8988T (cell line): ENCODE results near the gene TRAP1.
"Not testable (repeated sequence)": the region's sequence is repeated elsewhere in the genome, so short reads cannot be mapped to it uniquely, and the experiment has no call there.

Experiments
- DNase-seq: peaks from one replicate; pipeline ENCODE4 v3.0.0; 2011

The TRAP1 gene

DNA sequence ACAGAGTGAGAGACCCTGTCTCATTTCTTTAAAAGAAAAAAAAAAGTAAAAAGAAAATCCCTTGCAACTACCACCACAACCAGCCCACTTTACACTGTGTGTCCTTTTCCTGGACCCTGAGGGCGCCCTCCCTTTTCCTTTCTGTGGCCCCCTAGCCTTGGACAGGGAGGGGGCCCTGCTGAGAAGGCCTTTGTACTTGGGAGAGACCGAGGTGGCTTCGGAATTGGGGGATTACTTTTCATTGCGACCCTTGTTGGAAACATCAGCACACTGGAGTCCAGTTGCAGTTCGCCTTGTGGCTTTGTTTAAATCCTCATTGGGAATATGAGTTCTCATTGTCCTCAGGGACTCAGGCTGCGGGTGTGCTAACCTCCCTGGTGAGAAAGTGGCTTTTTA, 72.2 kb downstream of the TRAP1 start:
- no peak for DNase-seq

DNA sequence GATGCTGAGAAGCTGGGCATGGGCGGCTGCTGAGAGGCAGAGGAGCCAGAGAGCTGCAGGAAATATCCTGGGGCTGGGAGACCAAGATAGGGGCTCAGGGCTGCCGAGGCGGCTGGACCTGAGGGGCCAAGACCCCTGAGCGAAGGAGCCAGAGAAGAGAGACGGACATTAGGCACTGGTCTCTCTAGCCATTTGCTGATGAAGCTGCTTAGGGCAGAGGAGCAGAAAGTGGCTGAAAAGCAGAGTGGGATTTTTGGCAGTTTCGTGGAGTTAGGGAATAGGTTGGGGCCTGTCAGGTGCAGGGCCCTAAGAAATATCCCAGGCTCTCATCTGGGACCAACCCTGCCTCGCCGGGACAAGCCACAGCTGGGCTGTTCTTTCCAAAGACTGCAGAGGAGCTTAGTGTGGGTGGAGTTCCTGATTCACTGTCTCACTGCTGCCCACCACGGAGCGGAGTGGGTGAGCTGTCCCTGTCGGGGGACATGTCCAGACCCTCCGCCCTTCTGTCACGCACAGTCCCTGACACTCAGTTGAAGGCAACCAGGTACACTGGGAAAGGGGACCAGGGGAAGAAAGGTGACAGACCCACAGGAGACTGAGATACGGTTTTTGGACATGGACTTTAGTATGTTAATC, 74.1 kb downstream of the TRAP1 start:
- DNase-seq: no peak

DNA sequence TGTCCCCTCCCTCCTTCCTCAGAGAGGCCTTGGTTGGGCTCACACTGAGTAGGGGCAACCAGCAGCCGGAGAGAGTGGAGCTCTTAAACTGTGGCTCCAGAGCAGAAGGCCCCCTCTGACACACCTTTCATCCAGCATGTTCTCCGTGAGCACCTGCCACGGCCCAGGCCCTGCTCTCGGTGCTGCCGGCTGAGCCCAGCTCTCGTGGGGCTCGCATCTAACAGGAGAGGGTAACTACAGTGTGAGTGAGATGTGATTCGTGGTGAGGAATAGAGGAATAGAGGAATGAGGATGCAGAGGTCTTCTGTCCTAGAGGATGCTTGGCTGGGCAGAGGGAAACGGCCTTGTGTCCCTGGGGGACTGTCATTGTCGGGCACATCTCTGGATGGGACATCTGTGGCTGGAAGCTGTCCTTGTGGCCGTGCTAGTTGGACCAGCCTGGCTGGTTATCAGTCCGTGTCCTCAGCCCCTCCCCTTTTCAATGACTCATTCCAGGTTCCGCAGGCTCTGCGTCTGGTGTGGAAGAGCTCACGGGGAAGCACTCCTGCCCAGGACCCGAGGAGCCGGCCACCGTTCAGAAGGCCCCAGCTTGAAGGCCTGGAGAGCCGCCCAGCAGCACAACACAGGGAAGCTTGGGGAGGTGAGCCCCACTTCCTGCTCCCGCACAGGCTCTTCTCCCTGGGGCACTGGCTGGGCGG, 74.8 kb downstream of the TRAP1 start:
- DNase-seq: no peak

DNA sequence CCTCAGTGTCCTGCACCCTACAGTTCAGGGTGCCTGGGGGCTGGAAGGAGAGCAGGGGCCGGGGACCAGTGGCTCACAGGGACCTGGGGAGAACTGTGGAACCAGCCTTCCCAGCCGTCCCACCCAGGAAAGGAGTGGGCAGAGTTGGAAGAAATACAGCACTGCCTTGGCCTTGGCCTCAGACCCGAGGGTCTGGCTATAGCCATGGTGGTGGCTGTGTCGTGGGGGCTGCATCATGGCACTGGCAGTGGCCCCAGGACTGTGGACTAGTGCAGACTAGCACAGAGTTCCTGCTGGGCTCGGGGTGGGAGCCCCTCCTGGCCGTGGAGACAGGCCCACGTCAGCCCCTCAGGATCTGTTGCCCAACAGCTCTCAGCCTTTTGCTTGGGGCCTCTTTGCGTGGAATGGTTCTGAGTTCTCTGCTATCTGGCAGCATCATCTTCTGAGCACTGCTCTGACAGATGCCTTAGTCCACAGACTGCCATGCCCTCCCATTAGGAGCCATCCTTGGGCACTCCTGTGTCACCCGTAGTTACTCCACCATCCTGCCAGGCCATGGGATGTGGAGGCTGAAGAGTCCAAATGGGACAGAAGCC, 75.4 kb downstream of the TRAP1 start:
- DNase-seq: no peak

DNA sequence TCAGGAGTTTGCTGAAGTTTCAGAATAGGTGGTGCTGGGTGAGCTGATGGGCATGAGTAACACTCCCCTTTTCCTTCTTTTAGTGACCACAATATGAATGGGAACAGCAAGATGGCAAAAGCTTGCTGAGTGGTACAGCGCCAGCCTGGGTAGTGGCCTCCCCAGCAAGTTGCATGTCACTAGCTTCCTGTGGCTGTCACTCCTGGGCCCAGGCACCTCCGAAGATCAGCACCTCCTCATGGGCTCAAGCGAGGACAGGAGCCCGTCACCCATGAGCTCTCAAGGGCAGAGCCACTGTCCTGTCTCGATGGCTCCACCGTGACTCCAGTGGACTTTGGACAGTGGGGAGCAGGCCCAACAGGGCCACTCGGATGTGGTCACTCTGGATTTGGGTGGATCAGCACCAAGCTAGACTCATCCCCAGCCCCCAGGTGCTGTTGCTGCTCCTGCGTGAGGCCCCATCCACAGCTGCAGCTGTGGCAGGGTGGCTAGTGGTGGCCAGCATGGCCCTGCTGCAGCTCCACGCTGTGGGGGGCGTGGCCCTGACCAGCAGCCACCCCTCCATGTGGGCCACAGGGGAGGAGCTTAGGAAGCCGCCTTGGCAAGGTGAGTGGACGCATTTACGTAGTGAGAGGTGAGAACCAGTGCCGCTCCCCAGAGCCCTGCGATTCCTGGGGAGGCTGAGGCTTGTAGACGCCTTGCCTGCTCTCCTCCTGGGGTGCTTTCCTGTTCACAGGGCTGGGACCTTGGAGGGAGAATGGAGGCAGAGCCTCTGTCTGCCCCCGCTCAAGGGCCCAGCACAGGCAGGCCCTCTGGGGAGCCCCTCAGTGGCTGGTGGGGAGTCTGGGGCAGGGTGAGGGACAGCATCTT, 76.5 kb downstream of the TRAP1 start:
- no peak for DNase-seq

DNA sequence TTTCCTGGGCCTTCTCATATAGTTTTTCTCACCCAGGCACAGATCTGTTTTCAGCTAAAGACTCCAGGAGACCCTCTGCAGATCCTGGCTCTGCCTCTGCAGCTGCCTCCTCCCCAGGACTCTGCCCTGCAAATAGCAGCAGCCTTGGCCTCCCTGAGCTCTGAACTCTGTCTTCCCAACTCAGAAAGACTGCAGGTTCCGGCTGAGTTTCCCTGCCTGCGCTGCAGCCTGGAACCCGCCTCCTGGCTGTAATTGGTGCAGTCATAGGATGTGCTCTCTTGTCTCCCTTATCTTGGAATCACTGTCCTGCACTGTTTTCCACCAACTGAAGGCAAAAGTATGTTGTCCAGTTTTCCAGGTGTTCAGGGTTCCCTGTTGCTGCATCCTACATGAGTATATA, 77.1 kb downstream of the TRAP1 start:
- no peak for DNase-seq

DNA sequence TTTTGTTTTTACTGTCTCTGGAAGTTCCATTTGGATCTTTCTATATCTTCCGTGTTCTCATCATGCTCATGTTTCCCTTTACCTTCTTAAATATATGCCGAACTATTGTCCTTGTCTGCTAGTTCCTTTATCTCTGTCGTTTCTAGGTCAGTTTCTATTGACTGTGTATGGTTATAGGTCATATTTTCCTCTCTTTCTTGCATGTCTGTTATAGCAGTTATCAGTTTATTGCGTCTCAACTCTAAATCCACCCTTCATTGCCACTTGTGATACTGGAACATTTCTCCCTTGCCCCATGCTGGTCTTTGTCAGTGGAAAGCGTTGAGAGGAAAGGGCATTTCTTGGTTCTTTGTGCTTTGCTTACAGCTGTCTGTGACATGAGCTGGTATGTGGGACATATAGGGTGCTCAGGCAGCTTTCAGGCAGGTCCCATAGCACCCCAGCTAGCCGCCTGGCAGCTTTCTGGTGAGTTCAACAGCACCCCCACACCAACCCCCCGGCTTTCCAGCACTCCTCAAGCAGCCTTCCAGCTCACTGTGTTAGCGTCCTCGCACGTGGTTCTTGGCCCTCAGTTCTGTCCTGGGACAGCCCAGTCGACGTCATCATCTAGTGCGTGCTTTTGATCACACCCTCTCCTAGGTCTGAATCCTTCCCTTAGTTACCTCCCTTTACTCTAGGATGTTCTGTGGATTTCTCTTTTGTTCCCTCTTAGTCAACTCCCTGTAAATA, 78.2 kb downstream of the TRAP1 start:
- no peak for DNase-seq

DNA sequence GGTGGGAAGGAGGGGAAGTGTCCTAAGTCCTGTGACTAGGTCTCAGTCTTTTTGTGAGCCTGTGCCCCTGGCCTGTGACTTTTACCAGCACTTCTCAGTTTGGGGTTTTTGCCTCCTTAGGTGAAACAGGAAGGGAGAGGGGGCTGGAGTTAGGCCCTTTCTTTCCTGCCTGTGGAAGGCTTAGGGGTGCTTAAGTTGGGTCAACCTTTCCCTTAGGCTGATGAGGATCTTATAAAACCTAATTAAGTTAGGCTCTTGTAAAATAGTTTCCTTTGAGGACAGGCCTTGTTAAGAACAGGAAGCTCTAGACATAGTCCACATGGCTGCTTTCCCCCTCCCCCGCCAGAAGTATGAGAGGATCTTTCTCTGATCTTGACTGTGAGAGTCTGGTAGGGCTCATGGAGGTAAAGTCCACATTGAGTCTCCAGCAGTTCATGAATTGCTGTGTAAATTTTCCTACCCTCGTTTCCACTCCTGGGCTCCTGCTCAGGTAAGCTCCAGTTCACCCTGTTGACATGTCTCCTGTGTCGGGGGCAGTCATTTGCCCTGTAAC, 79.9 kb downstream of the TRAP1 start:
- DNase-seq: no peak

DNA sequence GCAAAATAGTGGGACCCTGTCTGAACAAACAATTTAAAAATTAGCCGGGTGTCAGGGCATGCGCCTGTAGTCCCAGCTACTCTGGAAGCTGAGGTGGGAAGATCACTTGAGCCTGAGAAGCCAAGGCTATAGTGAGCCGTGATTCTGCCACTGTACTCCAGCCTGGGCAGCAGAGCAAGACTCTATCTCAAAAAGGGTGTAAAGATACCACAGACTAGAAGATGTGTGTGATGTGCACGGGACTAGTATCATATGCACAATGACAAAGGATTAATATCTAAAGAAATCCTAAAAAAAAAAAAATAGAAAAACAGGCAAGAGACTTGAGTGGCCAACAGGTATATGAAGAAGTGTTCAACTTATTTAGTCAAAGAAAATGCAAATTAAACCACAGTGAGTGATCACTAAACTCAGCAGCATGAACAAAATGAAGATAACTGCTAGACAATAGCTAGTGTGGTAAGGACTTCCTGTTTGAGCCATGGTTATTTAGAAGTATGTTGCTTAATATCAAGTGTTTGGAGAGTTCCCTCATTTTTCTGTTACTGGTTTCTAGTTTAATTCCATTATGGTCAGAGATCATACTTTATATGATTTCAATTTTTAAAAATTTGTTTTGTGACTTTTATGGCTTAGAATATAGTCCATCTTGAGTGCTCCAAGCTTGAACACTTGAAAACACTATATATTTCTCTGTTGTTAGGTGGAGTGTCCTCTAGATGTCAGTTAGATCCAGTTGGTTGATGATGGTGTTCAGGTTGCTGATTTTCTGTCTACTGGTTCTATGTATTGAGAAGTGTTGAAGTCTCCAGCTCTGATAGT, 91.2 kb downstream of the TRAP1 start:
- no peak for DNase-seq

DNA sequence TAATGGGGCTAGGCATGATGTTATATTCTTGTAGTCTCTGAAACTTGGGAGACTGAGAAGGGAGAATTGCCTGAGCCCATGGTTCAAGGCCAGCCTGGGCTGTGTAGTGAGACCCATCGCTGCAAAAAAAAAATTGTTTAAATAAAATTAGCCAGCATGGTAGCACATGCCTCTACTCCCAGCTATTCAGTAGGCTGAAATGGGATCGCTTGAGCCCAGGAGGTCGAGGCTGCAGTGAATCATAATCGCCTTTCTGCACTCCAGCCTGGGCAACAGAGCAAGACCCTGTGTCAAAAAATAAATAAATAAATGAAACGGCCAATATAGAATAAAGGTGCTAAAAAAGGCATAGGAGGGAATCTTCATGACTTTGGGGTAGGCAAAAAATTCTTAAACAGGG, 92.0 kb downstream of the TRAP1 start:
- no peak for DNase-seq

DNA sequence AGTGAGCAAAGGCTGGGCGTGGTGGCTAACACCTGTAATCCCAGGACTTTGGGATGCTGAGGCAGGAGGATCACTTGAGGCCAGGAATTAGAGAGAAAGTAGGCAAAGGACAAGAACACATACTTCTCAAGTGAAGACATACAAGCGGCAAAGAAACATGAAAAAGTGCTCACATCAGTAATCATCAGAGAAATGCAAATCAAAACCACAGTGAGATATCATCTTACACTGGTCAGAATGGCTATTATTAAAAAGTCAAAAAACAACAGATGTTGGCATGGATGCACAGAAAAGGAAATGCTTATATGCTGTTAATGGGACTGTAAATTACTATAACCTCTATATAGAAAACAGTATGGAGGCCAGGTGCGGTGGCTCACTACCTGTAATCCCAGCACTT, 93.7 kb downstream of the TRAP1 start:
- no peak for DNase-seq

DNA sequence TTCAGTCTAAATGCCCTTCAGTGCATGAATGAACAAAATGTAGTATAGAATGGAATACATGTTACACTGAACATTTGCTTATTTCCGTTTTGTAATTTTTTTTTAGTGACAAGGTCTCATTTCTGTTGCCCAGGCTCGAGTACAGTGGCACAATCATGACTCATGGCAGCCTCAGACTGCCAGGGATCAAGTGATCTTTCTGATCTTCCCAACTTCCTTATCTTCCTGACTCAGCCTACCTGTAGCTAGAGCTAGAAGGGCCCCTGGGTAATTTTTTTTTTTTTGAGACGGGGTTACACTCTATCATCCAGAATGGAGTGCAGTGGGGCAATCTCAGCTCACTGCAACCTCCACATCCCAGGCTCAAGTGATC, 98.6 kb downstream of the TRAP1 start:
- no peak for DNase-seq

DNA sequence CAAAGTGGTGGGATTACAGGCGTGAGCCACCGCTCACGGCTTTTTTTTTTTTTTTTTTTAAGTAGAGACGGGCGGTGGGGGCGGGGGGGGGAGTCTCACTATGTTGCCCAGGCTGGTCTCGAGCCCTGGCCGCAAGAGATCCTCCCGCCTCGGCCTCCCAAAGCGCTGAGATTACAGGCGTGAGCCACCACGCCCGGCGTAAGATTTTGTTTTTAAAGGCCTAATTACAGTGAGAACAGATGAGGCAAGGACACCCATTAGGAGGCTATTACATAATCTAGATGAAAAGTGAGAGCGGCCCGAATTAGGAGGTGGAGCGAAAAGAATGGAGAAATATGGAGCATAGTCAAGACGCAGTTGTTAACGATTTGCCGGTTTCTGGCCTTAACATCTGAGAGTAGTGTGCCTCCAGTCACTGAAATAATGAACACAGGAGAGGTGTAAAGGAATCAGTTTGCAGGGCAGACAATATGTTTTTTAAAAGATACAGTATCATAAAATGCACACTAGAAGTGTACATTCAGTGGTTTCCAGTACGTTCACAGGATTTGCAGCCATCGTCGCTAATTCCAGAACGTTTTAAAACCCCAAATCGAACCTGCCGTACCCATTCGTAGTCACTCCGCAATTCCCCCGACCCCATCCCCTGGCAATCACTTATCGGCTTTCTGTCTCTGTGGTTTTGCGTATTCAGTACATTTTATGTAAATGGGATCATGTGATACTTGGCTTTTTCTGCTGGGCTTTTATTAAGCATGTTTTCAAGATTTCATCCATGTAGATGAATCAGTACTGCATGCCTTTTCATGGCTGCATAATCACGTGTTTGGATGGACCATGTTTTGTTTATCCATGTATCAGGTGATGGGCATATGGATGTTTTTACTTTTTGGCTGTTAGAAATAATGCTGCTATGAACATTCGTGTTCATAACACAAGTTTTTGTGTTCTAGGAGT, 104.5 kb downstream of the TRAP1 start:
- DNase-seq: no peak

DNA sequence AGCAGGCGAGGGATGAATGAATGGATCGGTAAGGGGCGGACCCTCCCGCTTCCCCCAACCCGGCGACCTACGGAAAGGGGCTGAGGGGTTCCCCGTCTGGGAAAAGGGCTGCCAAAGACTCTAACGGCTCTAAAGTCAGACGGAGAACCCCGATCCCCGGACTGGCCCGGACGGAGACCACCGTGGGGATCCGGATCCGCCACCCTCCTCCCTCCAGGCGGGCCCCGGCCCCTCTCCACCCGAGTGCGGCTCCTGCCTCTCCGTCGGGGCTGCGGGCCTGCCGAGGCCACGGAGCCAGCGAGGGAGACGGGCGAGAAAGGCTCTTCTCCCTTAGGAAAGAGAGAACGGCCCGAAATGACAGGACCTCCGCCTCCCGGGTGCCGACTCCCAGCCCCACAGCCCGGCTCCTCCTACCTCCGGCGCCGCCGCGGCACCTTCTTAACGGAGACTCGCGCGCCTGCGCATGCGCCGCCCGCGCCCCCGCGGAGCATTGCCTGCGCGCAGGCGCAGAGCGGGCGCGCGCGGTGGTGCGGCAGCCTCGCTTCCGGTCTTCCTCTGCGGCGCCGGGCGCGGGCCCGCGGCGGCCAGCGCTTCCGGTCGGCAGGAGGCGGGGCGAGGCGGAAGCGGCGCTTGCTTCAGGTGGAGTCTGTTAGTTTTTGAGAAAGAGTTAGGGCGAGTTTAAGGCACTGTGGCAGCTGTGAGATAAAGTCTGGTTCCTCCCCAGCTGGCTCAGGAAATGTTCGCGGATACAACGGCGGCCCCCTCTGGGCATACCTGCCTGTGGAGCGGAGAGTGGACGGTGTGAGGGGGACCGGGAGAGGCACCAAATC, 106.0 kb downstream of the TRAP1 start, which contains the start of gene SLX4:
Gene SLX4 (minus strand): TSS at position 461 of the 830 bp plus-strand sequence. CDS start 2,642 bp downstream, outside the sequence.
- peak; percentile 96 for DNase-seq

DNA sequence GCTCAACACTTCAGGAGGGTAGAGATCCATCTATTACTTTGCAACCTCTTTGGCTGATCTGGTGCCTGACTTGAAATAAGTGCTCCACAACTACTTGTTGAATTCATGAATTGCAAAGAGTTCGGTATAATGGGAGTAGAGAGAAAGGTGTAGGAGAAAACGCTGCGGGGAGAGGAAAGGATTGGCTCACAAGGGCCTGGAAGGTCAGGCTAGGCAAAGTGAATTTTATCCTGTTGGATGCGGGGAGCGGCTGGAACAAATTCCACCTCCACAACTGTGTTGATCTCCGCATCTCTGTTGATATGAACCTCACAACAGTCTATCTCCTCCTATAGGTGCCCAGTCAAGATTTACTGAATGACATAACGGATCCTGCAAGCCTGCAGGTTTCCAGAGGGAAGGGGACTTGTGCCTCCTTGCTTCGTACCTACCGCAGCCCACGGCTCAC, 106.6 kb downstream of the TRAP1 start:
- no peak for DNase-seq

DNA sequence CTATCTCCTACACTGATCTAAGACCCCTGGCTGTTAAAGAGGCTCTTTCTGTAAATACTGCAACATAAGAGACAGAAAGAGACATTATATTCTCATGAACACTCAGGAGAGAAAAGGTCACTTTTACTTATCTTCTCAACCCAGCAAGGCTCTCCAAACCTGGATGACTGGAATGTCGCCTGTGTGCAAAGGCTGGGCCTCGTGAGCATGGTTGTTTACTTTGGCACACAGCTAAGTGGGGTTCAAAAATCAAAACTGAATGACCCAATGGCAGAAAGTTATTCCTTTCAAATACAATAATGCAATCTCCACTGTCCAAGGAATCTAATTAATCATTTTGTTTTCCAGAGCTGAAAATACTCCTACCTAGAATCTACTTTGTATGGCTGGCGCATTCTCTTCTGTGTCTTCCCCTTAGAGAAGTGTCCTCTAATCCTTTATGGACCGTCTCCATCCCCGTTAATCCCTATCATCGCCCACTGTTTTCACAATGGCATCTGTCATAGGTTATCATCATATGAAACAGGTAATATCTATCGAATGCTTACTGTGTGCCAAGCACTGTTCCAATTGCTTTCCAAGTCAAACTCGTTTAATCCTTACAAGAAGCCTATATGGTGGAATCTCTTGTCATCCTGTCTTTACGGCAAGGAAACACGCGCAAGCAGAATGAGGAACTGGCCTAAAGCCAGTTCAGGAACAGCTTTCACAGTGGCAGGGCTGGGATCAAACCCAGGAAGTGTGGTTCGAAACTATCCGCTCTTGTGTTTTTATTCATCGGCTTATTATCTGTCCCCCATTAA, 107.2 kb downstream of the TRAP1 start:
- DNase-seq: no peak

DNA sequence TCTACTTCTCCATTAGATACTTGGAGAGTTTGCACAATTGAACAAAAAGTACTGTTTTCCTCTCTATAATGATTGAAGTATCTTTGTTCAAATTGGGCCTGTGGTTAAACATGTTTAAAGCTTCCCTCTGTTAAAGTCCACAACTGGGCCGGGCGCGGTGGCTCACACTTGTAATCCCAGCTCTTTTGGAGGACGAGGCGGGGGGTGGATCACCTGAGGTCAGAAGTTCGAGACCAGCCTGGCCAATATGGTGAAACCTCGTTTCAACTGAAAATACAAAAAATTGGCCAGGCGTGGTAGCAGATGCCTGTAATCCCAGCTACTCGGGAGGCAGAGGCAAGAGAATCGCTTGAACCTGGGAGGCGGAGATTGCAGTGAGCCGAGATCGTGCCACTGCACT, 108.3 kb downstream of the TRAP1 start:
- not testable (repeated sequence) for DNase-seq

DNA sequence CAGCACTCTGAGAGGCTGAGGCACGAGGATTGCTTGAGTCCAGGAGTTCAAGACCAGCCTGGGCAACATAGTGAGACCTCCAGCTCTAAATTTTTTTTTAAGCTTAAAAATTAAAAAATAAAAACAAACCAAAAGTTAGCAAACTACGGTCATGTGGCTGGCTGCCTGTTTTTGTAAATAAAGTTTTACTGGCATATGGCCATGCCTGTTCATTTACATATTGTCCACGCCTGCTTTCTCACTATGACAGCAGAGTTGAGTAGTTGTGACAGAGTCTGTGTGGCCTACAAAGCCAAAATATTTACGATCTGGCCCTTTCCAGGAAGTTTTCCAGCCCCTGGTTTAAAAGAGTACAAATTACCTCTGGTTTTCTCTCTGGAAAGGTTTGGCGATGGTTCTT, 109.3 kb downstream of the TRAP1 start:
- no peak for DNase-seq
